SK-N-SH (cell line): ENCODE measurements around the gene ASCL2. TPM values are rescaled to one million over a fixed set of nuclear protein-coding genes. Genes with fewer than 3 reads are reported as not detected.

ENCODE experiments used
- CTCF ChIA-PET: fragments of 300-600, 350-600 bp; formaldehyde crosslinking; extraction: SDS; loops from one replicate; lab custom pipeline; 2021; lab: Yijun Ruan, JAX
- POLR2A ChIA-PET: fragments of 350-600 bp; sonication (Branson Sonifier 250); formaldehyde crosslinking; extraction: SDS; loops from one replicate; lab custom pipeline; 2020; ENCODE audit warnings: antibody characterized with exemption, inconsistent platforms; lab: Yijun Ruan, JAX
- DNase-seq: peaks from one replicate; pipeline ENCODE4 v3.0.0; 2012
- H2AFZ ChIP-seq: fragments of 200-600 bp; sonication (generic); 2 replicates; pipeline ENCODE4 v1.8.1; 2016; ENCODE audit warnings: antibody characterized with exemption, mild to moderate bottlenecking, low read depth
- H3F3A ChIP-seq: fragments of 200-600 bp; sonication (generic); replicated peaks from 2 replicates; pipeline ENCODE3; 2016; ENCODE audit warnings: antibody characterized with exemption, mild to moderate bottlenecking; ENCODE audit not compliant: insufficient read depth
- H3K27ac ChIP-seq, 2 experiments: fragments of 200-500 bp in 1 of 2; fragments of 200-600 bp in 1 of 2; sonication (Bioruptor generic) in 1 of 2; sonication (generic), shearing (Covaris generic) in 1 of 2; 2 replicates each; pipeline versions ENCODE4 v1.5.1 to v1.6.1; 2014 to 2016; ENCODE audit warnings: low read depth in 2 of 2, inconsistent platforms in 1 of 2, low read length in 1 of 2, mild to moderate bottlenecking in 1 of 2, mixed read lengths in 1 of 2
- H3K27me3 ChIP-seq: fragments of 200-600 bp; sonication (generic), shearing (Covaris generic); 2 replicates; pipeline ENCODE4 v1.6.1; 2016; ENCODE audit warnings: mixed run types; ENCODE audit not compliant: insufficient read depth
- H3K36me3 ChIP-seq, 2 experiments: fragments of 200-500 bp in 1 of 2; fragments of 200-600 bp in 1 of 2; sonication (Bioruptor generic) in 1 of 2; sonication (generic) in 1 of 2; replicated peaks in 1 of 2; 2 replicates each; pipeline versions ENCODE3 to v1.5.1; 2014 to 2016; ENCODE audit warnings: low read length in 1 of 2, mild to moderate bottlenecking in 1 of 2; ENCODE audit not compliant: insufficient read depth in 2 of 2, control insufficient read depth in 1 of 2
- H3K4me1 ChIP-seq, 2 experiments: fragments of 200-500 bp in 1 of 2; fragments of 200-600 bp in 1 of 2; sonication (Bioruptor generic) in 1 of 2; sonication (generic), shearing (Covaris generic) in 1 of 2; 2 replicates each; pipeline versions ENCODE4 v1.5.1 to v1.6.1; 2014 to 2016; ENCODE audit warnings: low read depth in 1 of 2, low read length in 1 of 2, mixed run types in 1 of 2; ENCODE audit not compliant: insufficient read depth in 2 of 2, control insufficient read depth in 1 of 2
- H3K4me2 ChIP-seq: fragments of 200-600 bp; sonication (generic), shearing (Covaris generic); 2 replicates; pipeline ENCODE4 v1.6.1; 2017; ENCODE audit warnings: mixed run types
- H3K4me3 ChIP-seq, 2 experiments: fragments of 200-500 bp in 1 of 2; fragments of 200-600 bp in 1 of 2; sonication (Bioruptor generic) in 1 of 2; sonication (generic), shearing (Covaris generic) in 1 of 2; 2 replicates each; pipeline versions ENCODE4 v1.5.1 to v1.8.1; 2014 to 2016; ENCODE audit warnings: low read depth in 2 of 2, inconsistent platforms in 1 of 2, low read length in 1 of 2, mild to moderate bottlenecking in 1 of 2, mixed read lengths in 1 of 2, moderate library complexity in 1 of 2
- H3K79me2 ChIP-seq: fragments of 200-600 bp; sonication (generic); 2 replicates; pipeline ENCODE4 v1.8.1; 2017; ENCODE audit warnings: mild to moderate bottlenecking; ENCODE audit not compliant: insufficient read depth
- H3K9ac ChIP-seq: fragments of 200-600 bp; sonication (generic); 2 replicates; pipeline ENCODE4 v1.6.1; 2017; ENCODE audit warnings: mixed run types
- H3K9me2 ChIP-seq: fragments of 200-600 bp; sonication (generic); 2 replicates; pipeline ENCODE4 v1.6.1; 2017; ENCODE audit warnings: mixed run types
- H3K9me3 ChIP-seq: fragments of 200-600 bp; sonication (generic); 2 replicates; pipeline ENCODE4 v1.6.1; 2017; ENCODE audit warnings: mixed run types, mild to moderate bottlenecking, moderate library complexity
- H4K20me1 ChIP-seq: fragments of 200-600 bp; sonication (generic); 2 replicates; pipeline ENCODE4 v1.6.1; 2017; ENCODE audit warnings: mild to moderate bottlenecking, mixed run types; ENCODE audit not compliant: insufficient read depth
- EZH2phosphoT487 ChIP-seq: fragments of 200-600 bp; sonication (generic); IDR thresholded peaks from 2 replicates; pipeline ENCODE4 v1.6.1; 2017; ENCODE audit warnings: low read depth, mixed run types, mild to moderate bottlenecking, antibody characterized with exemption, moderate library complexity, borderline replicate concordance
- FOSL2 ChIP-seq: IDR thresholded peaks from 2 replicates; pipeline ENCODE4 v1.4.0; 2012; ENCODE audit warnings: low read depth, mild to moderate bottlenecking, moderate library complexity, borderline replicate concordance
- FOXJ3 ChIP-seq: sonication (generic); formaldehyde crosslinking; IDR thresholded peaks from 2 replicates; pipeline ENCODE4 v1.5.1; 2020; ENCODE audit warnings: mild to moderate bottlenecking, missing genetic modification reagents
- FOXM1 ChIP-seq: IDR thresholded peaks from 2 replicates; pipeline ENCODE4 v1.4.0; 2012; ENCODE audit warnings: low read depth, mild to moderate bottlenecking
- GABPA ChIP-seq: IDR thresholded peaks from 2 replicates; pipeline ENCODE4 v1.4.0; 2012; ENCODE audit warnings: low read depth, mild to moderate bottlenecking
- JUND ChIP-seq: IDR thresholded peaks from 2 replicates; pipeline ENCODE4 v1.4.0; 2012
- MAX ChIP-seq: IDR thresholded peaks from 2 replicates; pipeline ENCODE4 v1.4.0; 2012; ENCODE audit warnings: low read depth
- MXI1 ChIP-seq: IDR thresholded peaks from 2 replicates; pipeline ENCODE4 v1.6.1; 2012; ENCODE audit warnings: mild to moderate bottlenecking, low read depth, low read length, improper control_type of control experiment
- NFIC ChIP-seq: IDR thresholded peaks from 2 replicates; pipeline ENCODE4 v1.4.0; 2012; ENCODE audit warnings: borderline replicate concordance
- PBX3 ChIP-seq: IDR thresholded peaks from 2 replicates; pipeline ENCODE4; 2012
- POLR2AphosphoS5 ChIP-seq: IDR thresholded peaks from 2 replicates; pipeline ENCODE4 v1.6.1; 2012; ENCODE audit warnings: low read depth, low read length
- SIN3A ChIP-seq: IDR thresholded peaks from 2 replicates; pipeline ENCODE4 v1.6.1; 2012; ENCODE audit warnings: low read depth, mild to moderate bottlenecking, low read length, moderate library complexity, borderline replicate concordance
- USF2 ChIP-seq: fragments of 150-350 bp; IDR thresholded peaks from 2 replicates; pipeline ENCODE4 v1.6.1; 2017; ENCODE audit warnings: antibody characterized with exemption, low read length, low read depth, borderline replicate concordance
- YY1 ChIP-seq: IDR thresholded peaks from 2 replicates; pipeline ENCODE4 v1.4.0; 2012; ENCODE audit warnings: low read depth, mild to moderate bottlenecking
- ZBTB33 ChIP-seq: IDR thresholded peaks from 2 replicates; pipeline ENCODE4 v1.4.0; 2012; ENCODE audit warnings: low read depth, borderline replicate concordance
- WGBS: methylation state at CpG from one replicate; pipeline ENCODE4 v1.1.6; 2017; ENCODE audit warnings: low lambda C conversion rate; 5-methylcytosine and 5-hydroxymethylcytosine counted together
- polyA plus RNA-seq, 3 experiments: library from polyadenylated mRNA; depleted of rRNA; stranded (reverse); fragments of >200 nt; gene quantifications; 2 replicates each; pipeline ENCODE4 v1.2.3, GENCODE V29; 2012

ASCL2 gene
- polyA plus RNA-seq, 1 of the 3 experiments (the other 2 are of a cell fraction) = not detected

GRCh38 chr11:2308713-2309112 is 38.3 kb upstream of the ASCL2 start:
- Histone ChIP-seq H3K9me3 (no peaks in the 10 kb centered on the region), H3K9me2 (no peaks in the 10 kb centered on the region), H2AFZ (no peak overlapping the region), H3K9ac (no peak overlapping the region), H3K36me3 (no peaks in the 10 kb centered on the region), H3K79me2 (no peaks in the 10 kb centered on the region), H3K4me2 (no peak overlapping the region), H3F3A (peaks cover 4% of the 10 kb centered on the region), H3K4me1 (peaks cover 26 to 30% of the 10 kb centered on the region in 2 experiments; a peak in 3 of 4 replicates), H4K20me1 (no peaks in the 10 kb centered on the region), H3K4me3 (no peak overlapping the region), H3K27me3 (no peaks in the 10 kb centered on the region), H3K27ac (no peak overlapping the region)
- ChIA-PET POLR2A (no interaction called here), CTCF (interaction anchor here (10.5 kb wide), 1 partner anchor 112 kb away, joined by 101 read pairs; no protein-coding TSS in a partner anchor)
- DNase-seq = no peak
- 73% methylated on average over 4 of the region's 7 CpGs for WGBS
- TF ChIP-seq FOXJ3 (CRISPR knock-in tag) (no peak), USF2 (no peak), MXI1 (no peak), YY1 (no peak), JUND (no peak), GABPA (no peak), FOXM1 (no peak), NFIC (no peak), MAX (no peak), POLR2AphosphoS5 (no peak), ZBTB33 (no peak), SIN3A (no peak), FOSL2 (no peak), PBX3 (no peak), EZH2phosphoT487 (no peak)
